ENCODE data around the gene FMOD.

The FMOD gene

DNA sequence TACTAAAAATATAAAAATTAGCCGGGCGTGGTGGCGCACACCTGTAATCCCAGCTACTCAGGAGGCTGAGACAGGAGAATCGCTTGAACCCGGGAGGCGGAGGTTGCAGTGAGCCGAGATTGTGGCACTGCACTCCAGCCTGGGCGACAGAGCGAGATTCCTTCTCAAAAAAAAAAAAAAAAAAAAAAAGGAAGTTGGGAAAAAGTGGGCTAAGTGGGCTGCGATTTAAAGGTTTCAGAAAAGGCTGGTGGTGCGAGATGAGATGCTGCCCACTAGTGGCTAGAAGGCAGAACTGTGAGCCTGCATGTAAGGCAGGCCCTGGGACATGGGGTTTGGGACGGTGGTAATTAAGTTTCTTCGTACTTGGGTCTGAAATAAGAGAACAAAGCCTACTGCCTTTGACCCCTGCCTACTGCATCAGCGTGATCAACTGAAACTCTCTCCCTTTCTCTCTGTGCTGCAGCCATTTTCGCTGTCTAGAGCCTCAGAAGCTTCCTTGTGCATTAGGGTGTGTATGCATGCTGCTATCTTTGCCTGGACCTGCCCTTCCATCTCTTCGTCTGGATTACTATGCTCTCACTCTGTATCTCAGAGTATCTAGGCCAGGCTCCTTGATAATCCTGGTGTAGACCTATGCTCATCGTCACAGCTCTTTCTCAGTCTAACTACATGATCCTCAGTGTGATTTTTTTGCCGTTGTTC, 12.4 kb downstream of the FMOD start:
- DNase-seq (ENCODE audit: low spot score) = peak; percentile 73
- Histone ChIP-seq H3K27ac (peak overlapping the region in 1 of 2 donors; percentile 19), H3K4me3 (no peak overlapping the region)
- TF ChIP-seq, protein P1, sequence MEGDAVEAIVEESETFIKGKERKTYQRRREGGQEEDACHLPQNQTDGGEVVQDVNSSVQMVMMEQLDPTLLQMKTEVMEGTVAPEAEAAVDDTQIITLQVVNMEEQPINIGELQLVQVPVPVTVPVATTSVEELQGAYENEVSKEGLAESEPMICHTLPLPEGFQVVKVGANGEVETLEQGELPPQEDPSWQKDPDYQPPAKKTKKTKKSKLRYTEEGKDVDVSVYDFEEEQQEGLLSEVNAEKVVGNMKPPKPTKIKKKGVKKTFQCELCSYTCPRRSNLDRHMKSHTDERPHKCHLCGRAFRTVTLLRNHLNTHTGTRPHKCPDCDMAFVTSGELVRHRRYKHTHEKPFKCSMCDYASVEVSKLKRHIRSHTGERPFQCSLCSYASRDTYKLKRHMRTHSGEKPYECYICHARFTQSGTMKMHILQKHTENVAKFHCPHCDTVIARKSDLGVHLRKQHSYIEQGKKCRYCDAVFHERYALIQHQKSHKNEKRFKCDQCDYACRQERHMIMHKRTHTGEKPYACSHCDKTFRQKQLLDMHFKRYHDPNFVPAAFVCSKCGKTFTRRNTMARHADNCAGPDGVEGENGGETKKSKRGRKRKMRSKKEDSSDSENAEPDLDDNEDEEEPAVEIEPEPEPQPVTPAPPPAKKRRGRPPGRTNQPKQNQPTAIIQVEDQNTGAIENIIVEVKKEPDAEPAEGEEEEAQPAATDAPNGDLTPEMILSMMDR (IDR thresholded peaks at IDR 0.05) = peak; percentile 79

DNA sequence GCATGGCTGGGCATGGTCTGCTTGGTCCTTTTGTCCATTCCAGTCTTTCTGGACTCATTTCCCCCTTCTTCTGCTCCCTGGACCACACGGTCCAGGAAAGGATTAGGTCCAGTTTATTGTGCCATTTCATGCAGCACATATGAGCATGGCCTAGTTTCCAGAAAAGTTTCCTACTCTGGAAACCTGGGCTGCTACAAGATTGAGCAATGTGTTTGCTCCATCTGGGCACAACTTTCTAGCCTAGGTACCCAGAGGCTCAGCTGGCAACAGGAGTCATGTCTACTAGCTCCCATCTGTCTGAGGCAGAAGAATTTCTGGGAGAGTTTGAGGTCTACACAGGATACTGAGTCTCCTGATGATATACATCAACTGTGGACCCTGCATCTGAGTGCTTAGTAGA, 14.8 kb downstream of the FMOD start:
- TF ChIP-seq, protein P1 (IDR thresholded peaks at IDR 0.05) = no peak
- Histone ChIP-seq H3K27ac (peak overlapping the region in 1 of 2 donors; percentile 34), H3K4me3 (no peak overlapping the region)
- DNase-seq (ENCODE audit: low spot score) = no peak

DNA sequence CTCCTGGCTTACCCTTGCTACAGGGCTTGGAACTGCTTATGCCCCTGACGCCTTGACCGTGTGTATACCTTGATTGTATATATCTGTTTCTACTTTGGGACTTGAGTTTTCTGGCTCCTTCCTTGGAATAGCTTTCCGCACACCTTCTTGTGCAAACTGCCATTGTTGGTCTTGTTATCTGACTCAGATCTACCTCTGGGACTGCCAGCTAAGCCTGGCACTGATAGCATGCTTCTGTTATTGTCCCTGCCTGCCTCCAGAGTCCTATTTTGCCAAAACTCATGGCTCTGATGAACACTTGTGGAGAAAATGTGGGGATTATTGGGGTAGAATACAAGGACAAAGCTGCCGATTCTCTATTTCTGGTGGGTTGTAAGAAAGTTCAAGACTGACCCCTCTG, 15.4 kb downstream of the FMOD start:
- no peak for DNase-seq (ENCODE audit: low spot score)
- TF ChIP-seq, protein P1 (IDR thresholded peaks at IDR 0.05) = no peak
- H3K4me3 ChIP-seq = no peak overlapping the region
- H3K27ac ChIP-seq = no peak overlapping the region

DNA sequence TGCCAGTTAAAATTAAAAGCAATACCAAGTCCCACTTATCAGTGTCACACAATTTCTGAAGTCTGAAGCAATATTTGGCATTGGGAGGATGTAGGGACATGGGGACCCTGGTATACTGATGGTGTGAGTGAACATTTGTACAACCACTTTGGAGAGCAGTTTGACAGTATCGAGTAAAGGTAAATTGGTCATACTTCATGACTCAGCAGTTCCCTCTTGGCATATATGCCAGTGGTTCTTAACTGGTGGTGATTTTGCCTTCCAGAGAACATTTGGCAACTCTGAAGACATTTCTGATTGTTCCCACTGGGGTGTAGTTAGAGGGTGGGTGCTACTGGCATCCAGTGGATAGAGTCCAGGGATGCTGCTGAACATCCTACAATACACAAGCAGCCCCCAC, 19.7 kb downstream of the FMOD start:
- Histone ChIP-seq H3K4me3 (no peak overlapping the region), H3K27ac (no peak overlapping the region)
- DNase-seq (ENCODE audit: low spot score) = no peak
- TF ChIP-seq, protein P1 (IDR thresholded peaks at IDR 0.05) = no peak

DNA sequence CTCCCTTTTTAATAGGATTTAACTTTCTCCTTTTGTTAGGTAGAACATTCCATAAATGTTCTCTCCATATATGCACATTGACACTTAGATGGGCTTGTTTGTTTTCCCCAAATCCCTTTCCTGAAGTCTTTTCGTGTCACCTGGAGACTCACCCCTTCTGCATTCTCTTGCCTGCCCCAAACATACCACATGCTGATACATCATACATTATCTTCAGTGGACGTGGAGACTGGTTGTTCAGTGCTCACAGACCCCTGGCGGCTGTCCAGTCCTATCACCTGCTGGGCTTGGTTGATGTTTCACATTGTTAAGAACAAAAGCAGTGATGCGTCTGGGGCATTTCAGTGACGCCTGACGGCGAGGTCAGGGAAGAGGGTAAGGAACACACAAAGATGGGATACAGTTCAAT, 22.2 kb downstream of the FMOD start:
- Histone ChIP-seq H3K27ac (no peak overlapping the region), H3K4me3 (no peak overlapping the region)
- no peak for DNase-seq (ENCODE audit: low spot score)
- TF ChIP-seq, protein P1 (IDR thresholded peaks at IDR 0.05) = no peak

DNA sequence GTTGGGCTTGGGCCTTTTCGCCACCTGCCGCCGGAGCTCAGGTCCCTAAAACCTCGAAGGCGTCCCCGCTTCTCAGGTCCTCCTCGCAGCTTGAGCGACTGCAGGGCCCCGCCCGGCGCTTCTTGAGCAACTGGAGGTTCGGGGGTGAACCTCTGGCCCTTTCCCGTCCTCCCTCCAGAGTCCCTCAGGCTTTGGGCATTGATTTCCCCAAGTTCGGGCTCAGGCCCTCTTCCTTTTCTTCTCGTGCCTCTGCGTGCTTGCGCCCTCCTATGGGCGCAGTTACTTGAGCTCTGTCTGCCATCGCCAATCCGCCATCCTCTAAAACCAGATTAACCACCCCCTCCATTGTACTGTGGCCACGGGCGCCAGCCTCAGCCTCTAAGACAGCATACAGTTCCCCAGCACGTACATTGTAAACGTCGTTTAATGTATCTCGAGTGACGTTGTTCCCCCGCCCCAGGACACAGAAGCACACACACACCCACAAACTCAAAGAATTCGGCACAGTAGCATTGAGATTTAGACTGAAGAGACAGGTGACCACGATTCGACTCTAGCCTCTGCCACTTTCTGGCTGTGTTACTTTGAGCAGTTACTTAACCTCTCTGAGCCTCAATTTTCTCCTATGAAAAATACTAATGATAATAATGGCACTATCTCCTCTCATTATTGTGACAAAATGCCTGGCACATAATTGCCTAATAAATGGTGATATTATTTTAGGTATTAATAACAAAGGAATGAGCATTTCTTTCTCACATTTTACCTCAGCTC, 23.1 kb downstream of the FMOD start:
- Histone ChIP-seq H3K4me3 (peak overlapping the region; percentile 74), H3K27ac (peak overlapping the region; percentile 87 to 92)
- DNase-seq (ENCODE audit: low spot score) = peak; percentile 85
- TF ChIP-seq, protein P1 (IDR thresholded peaks at IDR 0.05) = peak; percentile 34

Data from coronary artery (tissue), 2 donors.